ENCODE measurements around the gene ZNF526. TPM values are rescaled to one million over a fixed set of nuclear protein-coding genes. Genes with fewer than 3 reads are reported as not detected.

Gene ZNF526
- total and polyA plus RNA-seq, 9 of the 15 experiments (the other 6 are each of a cell fraction or from before 2014, with no cell fraction given): 1.3 to 17.9 (median 6.2) TPM

GRCh38 chr19:42249149-42249750, 29.1 kb downstream of the ZNF526 start (continued):
- TF ChIP-seq GTF3C2 (IDR thresholded peaks at IDR 0.05; ENCODE audit: borderline replicate concordance, extremely low read depth, insufficient read length) (no peak), PTBP1 (IDR thresholded peaks at IDR 0.05; ENCODE audit: low read depth, low read length) (no peak), POLR2G (IDR thresholded peaks at IDR 0.05; ENCODE audit: low read depth, low read length) (peak; percentile 78), SIX5 (IDR thresholded peaks at IDR 0.05; ENCODE audit: borderline replicate concordance in 1 of 2, insufficient read depth in 1 of 2, low read depth in 1 of 2, low read length in 2 of 2) (no peak), ZBED1 (IDR thresholded peaks at IDR 0.05) (no peak), ZBTB33 (CRISPR knock-in tag; IDR thresholded peaks at IDR 0.05) (peak; percentile 95), ZNF609 (CRISPR knock-in tag; IDR thresholded peaks at IDR 0.05; ENCODE audit: borderline replicate concordance) (no peak), RBFOX2 (IDR thresholded peaks at IDR 0.05; ENCODE audit: low read depth, low read length) (0 out of 2 replicates have a peak, but pooled peaks have one; percentile 48), RFX5 (IDR thresholded peaks at IDR 0.05; ENCODE audit: low read depth, low read length) (no peak), RUNX1 (IDR thresholded peaks at IDR 0.05; ENCODE audit: low read depth) (no peak), SUPT5H (IDR thresholded peaks at IDR 0.05) (peak; percentile 8; the same call in 1 of the 2 replicates)
- TF ChIP-seq, protein P1, sequence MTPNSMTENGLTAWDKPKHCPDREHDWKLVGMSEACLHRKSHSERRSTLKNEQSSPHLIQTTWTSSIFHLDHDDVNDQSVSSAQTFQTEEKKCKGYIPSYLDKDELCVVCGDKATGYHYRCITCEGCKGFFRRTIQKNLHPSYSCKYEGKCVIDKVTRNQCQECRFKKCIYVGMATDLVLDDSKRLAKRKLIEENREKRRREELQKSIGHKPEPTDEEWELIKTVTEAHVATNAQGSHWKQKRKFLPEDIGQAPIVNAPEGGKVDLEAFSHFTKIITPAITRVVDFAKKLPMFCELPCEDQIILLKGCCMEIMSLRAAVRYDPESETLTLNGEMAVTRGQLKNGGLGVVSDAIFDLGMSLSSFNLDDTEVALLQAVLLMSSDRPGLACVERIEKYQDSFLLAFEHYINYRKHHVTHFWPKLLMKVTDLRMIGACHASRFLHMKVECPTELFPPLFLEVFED (CRISPR knock-in tag; conservative IDR thresholded peaks at IDR 0.05): no peak

Data from K562 (cell line).